BJ (cell line): ENCODE data around the gene ENO1. TPM values are rescaled to one million over a fixed set of nuclear protein-coding genes. Genes with fewer than 3 reads are reported as not detected.

ENCODE experiments used
- CTCF ChIA-PET: fragments of 350-600 bp; formaldehyde crosslinking; extraction: SDS; loops from one replicate; lab custom pipeline; 2021; ENCODE audit warnings: antibody characterized with exemption, inconsistent platforms; lab: Yijun Ruan, JAX
- POLR2A ChIA-PET: fragments of 300-600 bp; sonication (Branson Sonifier 250); formaldehyde crosslinking; extraction: SDS; loops from one replicate; lab custom pipeline; 2021; ENCODE audit warnings: antibody characterized with exemption; lab: Charles Lee
- DNase-seq: peaks from one replicate; pipeline ENCODE4 v3.0.0-alpha.2; 2011; ENCODE audit warnings: low read depth
- H3K27me3 ChIP-seq: 2 replicates; pipeline ENCODE4 v1.6.0; 2011; ENCODE audit warnings: low read length; ENCODE audit not compliant: control insufficient read depth, insufficient read depth
- H3K36me3 ChIP-seq: 2 replicates; pipeline ENCODE4 v1.5.1; 2011; ENCODE audit warnings: low read length; ENCODE audit not compliant: control insufficient read depth, insufficient read depth
- H3K4me3 ChIP-seq: 2 replicates; pipeline ENCODE4 v1.5.1; 2011; ENCODE audit warnings: low read depth, mild to moderate bottlenecking, control low read depth, low read length
- polyA plus RNA-seq: library from polyadenylated mRNA; depleted of rRNA; stranded (reverse); fragments of >200 nt; gene quantifications from 2 replicates; pipeline ENCODE4 v1.2.3, GENCODE V29; 2011; rRNA removed
- small RNA-seq: library from RNA; depleted of rRNA; stranded (forward); fragments of <200 nt; gene quantifications from one replicate; pipeline ENCODE3, GENCODE V24; 2012; ENCODE audit warnings: low replicate concordance, low read depth; ENCODE audit not compliant: insufficient read length
- TF ChIP-seq, protein P1 (sequence below): IDR thresholded peaks from 2 replicates; pipeline ENCODE4 v1.5.1; 2011; ENCODE audit warnings: low read depth, mild to moderate bottlenecking, control low read depth, inconsistent platforms, low read length, moderate library complexity; ENCODE audit not compliant: insufficient read depth

The ENO1 gene
- polyA plus RNA-seq, 1 experiment, result 2,253 TPM

DNA sequence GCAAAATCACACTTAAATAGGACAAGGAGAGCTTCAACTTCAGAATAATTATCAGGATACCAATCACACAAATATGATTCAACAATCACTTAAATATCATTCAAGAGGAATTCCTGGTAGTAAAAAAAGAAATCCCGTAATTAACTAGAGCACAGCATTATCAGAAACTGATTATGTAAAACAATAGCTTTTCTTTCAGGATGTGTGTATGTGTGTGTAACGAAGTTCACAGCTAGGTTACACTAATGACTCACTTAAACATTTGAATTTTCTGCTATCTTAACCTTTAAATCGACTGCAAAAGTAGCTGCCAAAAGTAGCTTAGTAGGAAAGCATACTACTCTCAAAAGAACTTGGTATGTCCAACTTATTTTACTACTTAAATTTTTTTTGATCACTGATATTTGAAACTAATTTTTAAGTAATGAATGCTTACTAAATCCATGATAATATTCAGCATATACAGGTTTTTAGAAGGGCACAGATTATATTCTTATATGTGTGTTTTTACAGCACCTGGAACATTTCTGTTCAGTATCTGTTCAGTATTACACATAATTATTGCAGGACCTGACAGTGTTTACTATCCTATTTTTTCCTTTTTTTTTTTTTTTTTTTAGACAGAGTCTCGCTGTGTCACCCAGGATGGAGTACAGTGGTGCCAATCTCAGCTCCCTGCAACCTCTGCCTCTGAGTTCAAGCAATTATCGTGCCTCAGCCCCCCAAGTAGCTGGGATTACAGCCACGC is 65.3 kb downstream of the ENO1 start:
- ChIA-PET CTCF (interaction anchor here (0.6 to 1.1 kb wide), 4 partner anchors 9 to 190 kb away, joined by 3 to 5 read pairs (median 3); no protein-coding TSS in a partner anchor), POLR2A (interaction anchor here (0.6 kb wide), 1 partner anchor 37 kb away, joined by 5 read pairs; no protein-coding TSS in a partner anchor)
- no peak overlapping the region for H3K4me3 ChIP-seq
- H3K27me3 ChIP-seq, result no peaks in the 10 kb centered on the region
- DNase-seq, result no peak
- no peaks in the 10 kb centered on the region for H3K36me3 ChIP-seq
- TF ChIP-seq, protein P1, sequence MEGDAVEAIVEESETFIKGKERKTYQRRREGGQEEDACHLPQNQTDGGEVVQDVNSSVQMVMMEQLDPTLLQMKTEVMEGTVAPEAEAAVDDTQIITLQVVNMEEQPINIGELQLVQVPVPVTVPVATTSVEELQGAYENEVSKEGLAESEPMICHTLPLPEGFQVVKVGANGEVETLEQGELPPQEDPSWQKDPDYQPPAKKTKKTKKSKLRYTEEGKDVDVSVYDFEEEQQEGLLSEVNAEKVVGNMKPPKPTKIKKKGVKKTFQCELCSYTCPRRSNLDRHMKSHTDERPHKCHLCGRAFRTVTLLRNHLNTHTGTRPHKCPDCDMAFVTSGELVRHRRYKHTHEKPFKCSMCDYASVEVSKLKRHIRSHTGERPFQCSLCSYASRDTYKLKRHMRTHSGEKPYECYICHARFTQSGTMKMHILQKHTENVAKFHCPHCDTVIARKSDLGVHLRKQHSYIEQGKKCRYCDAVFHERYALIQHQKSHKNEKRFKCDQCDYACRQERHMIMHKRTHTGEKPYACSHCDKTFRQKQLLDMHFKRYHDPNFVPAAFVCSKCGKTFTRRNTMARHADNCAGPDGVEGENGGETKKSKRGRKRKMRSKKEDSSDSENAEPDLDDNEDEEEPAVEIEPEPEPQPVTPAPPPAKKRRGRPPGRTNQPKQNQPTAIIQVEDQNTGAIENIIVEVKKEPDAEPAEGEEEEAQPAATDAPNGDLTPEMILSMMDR, result no peak

GRCh38 chr1:8812081-8812480 is 66.4 kb downstream of the ENO1 start:
- Histone ChIP-seq H3K4me3 (no peak overlapping the region), H3K27me3 (no peaks in the 10 kb centered on the region), H3K36me3 (no peaks in the 10 kb centered on the region)
- CTCF ChIA-PET, result no interaction called here
- POLR2A ChIA-PET, result interaction anchor here (0.6 kb wide), 1 partner anchor 12 kb away, joined by 7 read pairs; no protein-coding TSS in a partner anchor
- DNase-seq, result no peak
- TF ChIP-seq, protein P1, result no peak

Small RNAs within 50 kb of the gene (small RNA-seq; reads per million reads assigned to genes)
- gene AL139415.2 (not detected), gene MIR6728 (not detected), gene RNU6-304P (not detected)

Other genes with a start within 250 kb of the ENO1 start
- gene RERE, start 61.0 kb downstream of the ENO1 start, polyA plus RNA-seq, result 3.8 and 5.9 TPM in 2 replicates
- gene CA6, start 67.2 kb upstream of the ENO1 start, polyA plus RNA-seq, result not detected in 2 replicates
- gene SLC2A7, start 147.7 kb upstream of the ENO1 start, polyA plus RNA-seq, result not detected in 2 replicates
- gene SLC2A5, start 190.9 kb upstream of the ENO1 start, polyA plus RNA-seq, result 0.16 and 0.31 TPM in 2 replicates